GM23248 (cell line): ENCODE measurements around the gene HIPK2. TPM values are rescaled to one million over a fixed set of nuclear protein-coding genes. Genes with fewer than 3 reads are reported as not detected.

Experiments used
- DNase-seq: peaks from one replicate; pipeline ENCODE4 v3.0.0-alpha.2; 2015
- H2AFZ ChIP-seq: fragments of 200-600 bp; sonication (generic); 2 replicates; pipeline ENCODE4 v1.6.1; 2016; ENCODE audit warnings: antibody characterized with exemption
- H3F3A ChIP-seq: fragments of 200-600 bp; sonication (generic); 2 replicates; pipeline ENCODE4 v1.6.1; 2016; ENCODE audit warnings: mild to moderate bottlenecking, antibody characterized with exemption, mixed run types; ENCODE audit not compliant: insufficient read depth
- H3K27ac ChIP-seq: fragments of 200-600 bp; sonication (generic); 2 replicates; pipeline ENCODE4 v1.5.1; 2016; ENCODE audit warnings: mild to moderate bottlenecking
- H3K27me3 ChIP-seq: fragments of 200-600 bp; sonication (generic); replicated peaks from 2 replicates; pipeline ENCODE4 v1.6.1; 2016; ENCODE audit warnings: mild to moderate bottlenecking; ENCODE audit not compliant: insufficient read depth
- H3K36me3 ChIP-seq: fragments of 200-600 bp; sonication (generic); 2 replicates; pipeline ENCODE4 v1.6.1; 2016; ENCODE audit warnings: low read depth, mild to moderate bottlenecking
- H3K4me1 ChIP-seq: fragments of 200-600 bp; sonication (generic); 2 replicates; pipeline ENCODE4 v1.6.1; 2016; ENCODE audit warnings: mild to moderate bottlenecking; ENCODE audit not compliant: insufficient read depth
- H3K4me2 ChIP-seq: fragments of 200-600 bp; sonication (generic); one replicate; pipeline ENCODE4 v1.6.1; 2016; ENCODE audit warnings: mild to moderate bottlenecking; ENCODE audit not compliant: unreplicated experiment
- H3K4me3 ChIP-seq: fragments of 200-600 bp; sonication (generic); 2 replicates; pipeline ENCODE4 v1.5.1; 2016; ENCODE audit warnings: mild to moderate bottlenecking
- H3K79me2 ChIP-seq: fragments of 200-600 bp; sonication (generic); 2 replicates; pipeline ENCODE4 v1.6.1; 2016; ENCODE audit warnings: mild to moderate bottlenecking; ENCODE audit not compliant: insufficient read depth
- H3K9ac ChIP-seq: fragments of 200-600 bp; sonication (generic); 2 replicates; pipeline ENCODE4 v1.6.1; 2016; ENCODE audit warnings: mild to moderate bottlenecking
- H3K9me2 ChIP-seq: fragments of 200-600 bp; sonication (generic); 2 replicates; pipeline ENCODE4 v1.6.1; 2016; ENCODE audit warnings: mixed run types, mild to moderate bottlenecking, moderate library complexity; ENCODE audit not compliant: insufficient read depth
- H3K9me3 ChIP-seq: fragments of 200-600 bp; sonication (generic); one replicate; pipeline ENCODE4 v1.6.1; 2017; ENCODE audit warnings: low read depth
- H4K20me1 ChIP-seq: fragments of 200-600 bp; sonication (generic); 2 replicates; pipeline ENCODE4 v1.6.0; 2016; ENCODE audit not compliant: insufficient read depth
- EZH2 ChIP-seq: fragments of 200-600 bp; sonication (generic); IDR thresholded peaks from 2 replicates; pipeline ENCODE4 v1.6.1; 2018; ENCODE audit warnings: antibody characterized with exemption, mild to moderate bottlenecking; ENCODE audit not compliant: insufficient read depth, poor library complexity, severe bottlenecking
- EZH2phosphoT487 ChIP-seq: fragments of 200-600 bp; sonication (generic); IDR thresholded peaks from 2 replicates; pipeline ENCODE4 v1.6.1; 2018; ENCODE audit warnings: antibody characterized with exemption, moderate library complexity, mild to moderate bottlenecking, low read depth; ENCODE audit not compliant: insufficient read depth
- WGBS, 2 experiments: methylation state at CpG; one replicate each; pipeline ENCODE4 v1.1.6; 2015 to 2017; ENCODE audit warnings: low lambda C conversion rate in 2 of 2, low coverage in 1 of 2; ENCODE audit errors: missing lambda C conversion rate in 2 of 2; 5-methylcytosine and 5-hydroxymethylcytosine counted together
- in situ Hi-C: fragments of 300-500 bp; cut with MboI; formaldehyde crosslinking; loops from 2 replicates; pipeline ENCODE4 v1.15.0; 2020
- polyA plus RNA-seq: library from polyadenylated mRNA; unstranded; fragments of >200 nt; fragmentation: Nextera tagmentation; extraction: Ambion mirVana; gene quantifications from 2 replicates; pipeline ENCODE4 v1.2.1, GENCODE V29; 2016
- total RNA-seq: library from RNA; depleted of rRNA; stranded (reverse); fragments of >200 nt; shearing (Covaris generic); gene quantifications from 2 replicates; pipeline ENCODE4 v1.2.3, GENCODE V29; 2014

HIPK2 gene
- total and polyA plus RNA-seq, 2 experiments from 2014 or later, result 4.7 to 7.9 TPM

DNA sequence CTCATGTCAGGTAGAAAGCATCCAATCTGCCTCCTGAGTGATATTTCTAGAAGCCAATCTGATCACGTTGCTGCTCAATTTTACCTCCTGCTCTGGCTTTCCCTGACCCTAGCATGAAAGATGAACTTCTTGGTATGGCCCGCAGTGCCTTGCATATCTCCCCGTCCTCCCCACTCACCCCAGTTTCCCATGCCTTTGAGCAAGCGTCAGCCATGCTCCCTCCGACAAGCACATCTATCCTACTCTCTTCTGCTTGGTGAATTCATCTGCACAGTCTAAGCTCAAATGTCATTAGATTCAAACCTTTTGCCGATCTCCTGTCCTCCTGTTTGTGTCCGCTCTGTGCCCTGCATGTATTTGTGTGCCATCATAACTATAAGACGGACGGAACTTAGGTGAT is 45.1 kb upstream of the HIPK2 start:
- 81 to 82% methylated on average over 9 of the region's 9 CpGs for WGBS, 2 experiments
- TF ChIP-seq EZH2phosphoT487 (no peak), EZH2 (no peak)
- H2AFZ ChIP-seq, result no peak overlapping the region
- H3K27ac ChIP-seq, result no peak overlapping the region
- H3K27me3 ChIP-seq, result peaks cover 25% of the 10 kb centered on the region; the same call in 1 of the 2 replicates
- H3F3A ChIP-seq, result no peaks in the 10 kb centered on the region
- no peaks in the 10 kb centered on the region for H3K9me2 ChIP-seq
- in situ Hi-C loops, result no loop called here
- no peaks in the 10 kb centered on the region for H3K4me1 ChIP-seq
- H4K20me1 ChIP-seq, result no peaks in the 10 kb centered on the region
- H3K9ac ChIP-seq, result no peak overlapping the region
- no peak overlapping the region for H3K4me3 ChIP-seq
- DNase-seq, result no peak
- no peaks in the 10 kb centered on the region for H3K9me3 ChIP-seq
- H3K36me3 ChIP-seq, result no peaks in the 10 kb centered on the region
- H3K4me2 ChIP-seq, result no peak overlapping the region
- no peaks in the 10 kb centered on the region for H3K79me2 ChIP-seq

DNA sequence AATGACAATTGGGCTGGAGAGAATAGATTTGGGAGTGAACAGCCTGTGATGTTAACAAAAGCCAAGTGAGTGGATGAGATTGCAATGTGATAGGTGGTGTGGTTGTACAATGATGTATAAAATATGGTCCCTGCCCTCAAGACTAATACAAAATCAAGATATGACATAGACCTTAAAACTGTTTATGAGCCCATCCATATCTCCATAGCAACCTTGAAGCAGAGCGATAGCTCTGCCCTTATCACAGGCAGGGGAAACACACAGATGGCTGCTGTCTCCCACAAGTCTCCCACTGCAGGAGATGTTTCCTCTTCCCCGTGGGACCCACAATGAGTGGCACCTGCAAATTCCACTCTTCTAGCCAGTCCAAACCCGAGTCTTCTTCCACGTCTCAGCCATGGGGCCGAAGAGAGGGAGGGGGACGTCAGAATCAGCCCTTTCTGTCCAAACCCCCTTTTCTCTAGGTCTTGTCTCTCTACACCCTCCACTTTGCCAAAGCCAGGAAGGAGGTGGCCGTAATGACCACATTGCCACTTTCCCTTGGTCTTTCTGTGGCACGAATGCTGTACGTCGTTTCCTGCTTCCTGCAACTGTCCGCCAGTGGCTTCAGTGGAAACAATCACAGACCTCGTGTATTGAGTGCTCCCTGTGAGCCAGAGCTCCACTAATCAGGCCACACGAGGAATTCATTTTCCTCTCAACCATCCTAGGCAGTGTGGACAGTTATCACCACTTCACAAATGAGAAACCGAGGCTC is 43.7 kb upstream of the HIPK2 start:
- no peak overlapping the region for H3K4me3 ChIP-seq
- TF ChIP-seq EZH2phosphoT487, result no peak
- TF ChIP-seq EZH2, result no peak
- H3K27me3 ChIP-seq, result peaks cover 22% of the 10 kb centered on the region; the same call in 1 of the 2 replicates
- H3K4me1 ChIP-seq, result no peaks in the 10 kb centered on the region
- H3K9me2 ChIP-seq, result no peaks in the 10 kb centered on the region
- H3K4me2 ChIP-seq, result no peak overlapping the region
- H2AFZ ChIP-seq, result no peak overlapping the region
- H3F3A ChIP-seq, result no peaks in the 10 kb centered on the region
- H4K20me1 ChIP-seq, result no peaks in the 10 kb centered on the region
- in situ Hi-C loops, result no loop called here
- 60 to 61% methylated on average over 14 of the region's 14 CpGs for WGBS, 2 experiments
- no peak overlapping the region for H3K9ac ChIP-seq
- H3K36me3 ChIP-seq, result no peaks in the 10 kb centered on the region
- no peaks in the 10 kb centered on the region for H3K79me2 ChIP-seq
- no peak overlapping the region for H3K27ac ChIP-seq
- no peak for DNase-seq
- H3K9me3 ChIP-seq, result no peaks in the 10 kb centered on the region

DNA sequence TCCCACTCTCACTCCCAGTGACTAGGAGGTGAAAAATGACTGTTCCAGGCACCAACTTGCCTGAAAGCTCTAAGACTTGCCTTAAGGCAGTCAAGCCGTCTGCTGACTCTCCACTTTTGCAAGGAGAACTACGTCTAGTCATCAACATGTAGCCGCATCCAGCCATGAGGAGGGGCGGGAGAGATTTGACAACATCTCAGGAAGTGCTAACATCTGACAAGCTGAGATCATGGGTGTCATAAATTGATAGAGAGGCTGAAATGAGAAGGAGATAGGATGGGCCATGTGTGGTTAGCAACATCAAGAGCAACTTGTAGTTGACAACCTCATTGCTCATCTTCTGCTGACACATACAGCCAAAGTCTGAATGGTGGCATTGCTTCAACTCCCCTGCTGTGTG is 42.3 kb upstream of the HIPK2 start:
- Histone ChIP-seq H3K27ac (no peak overlapping the region), H2AFZ (no peak overlapping the region), H3K27me3 (peaks cover 22% of the 10 kb centered on the region; the same call in 1 of the 2 replicates), H3K36me3 (no peaks in the 10 kb centered on the region), H3K4me3 (no peak overlapping the region), H3F3A (no peaks in the 10 kb centered on the region), H3K4me2 (no peak overlapping the region), H3K79me2 (no peaks in the 10 kb centered on the region), H3K9ac (no peak overlapping the region), H3K9me3 (no peaks in the 10 kb centered on the region), H3K4me1 (no peaks in the 10 kb centered on the region), H4K20me1 (no peaks in the 10 kb centered on the region), H3K9me2 (no peaks in the 10 kb centered on the region)
- WGBS, 2 experiments, result 57 to 74% methylated on average over 4 of the region's 4 CpGs
- in situ Hi-C loops, result no loop called here
- DNase-seq, result no peak
- no peak for TF ChIP-seq EZH2phosphoT487
- TF ChIP-seq EZH2, result no peak

DNA sequence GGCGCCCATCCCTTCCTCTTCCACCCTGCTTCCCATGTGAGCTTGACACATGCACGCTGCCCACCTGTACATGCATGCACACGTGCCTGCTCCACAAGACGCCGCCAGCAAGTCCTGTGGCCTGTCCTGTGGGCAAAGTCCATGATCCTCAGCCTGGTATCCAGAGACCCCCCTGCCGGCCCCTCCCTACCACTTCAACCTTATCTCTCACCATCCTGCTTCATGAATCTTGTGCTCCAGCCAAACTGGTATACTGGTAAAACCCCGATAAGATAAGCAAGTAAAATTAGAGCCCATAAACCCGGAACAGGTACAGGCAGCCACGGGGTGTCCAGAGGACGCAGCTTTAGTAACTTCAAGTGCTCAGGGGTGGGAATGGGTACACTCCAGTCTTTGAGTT is 39.5 kb upstream of the HIPK2 start:
- no peaks in the 10 kb centered on the region for H3K4me1 ChIP-seq
- no peak for DNase-seq
- no peaks in the 10 kb centered on the region for H3K79me2 ChIP-seq
- no peak overlapping the region for H3K27ac ChIP-seq
- H4K20me1 ChIP-seq, result no peaks in the 10 kb centered on the region
- no peak overlapping the region for H2AFZ ChIP-seq
- H3K9me3 ChIP-seq, result no peaks in the 10 kb centered on the region
- H3K9ac ChIP-seq, result no peak overlapping the region
- no peak overlapping the region for H3K4me3 ChIP-seq
- TF ChIP-seq EZH2phosphoT487 (no peak), EZH2 (no peak)
- H3K27me3 ChIP-seq, result peaks cover 14% of the 10 kb centered on the region; the same call in 1 of the 2 replicates
- H3K4me2 ChIP-seq, result no peak overlapping the region
- 0 out of 2 replicates have a peak, but pooled peaks cover under 1% of the 10 kb centered on the region for H3F3A ChIP-seq
- in situ Hi-C loops, result no loop called here
- H3K9me2 ChIP-seq, result no peaks in the 10 kb centered on the region
- WGBS, 2 experiments, result 71 to 75% methylated on average over 10 of the region's 10 CpGs
- no peaks in the 10 kb centered on the region for H3K36me3 ChIP-seq
